Measurements from ENCODE around the gene CYP46A1. TPM values are rescaled to one million over a fixed set of nuclear protein-coding genes. Genes with fewer than 3 reads are reported as not detected.

Gene CYP46A1
- total RNA-seq, 2 experiments from 2014 or later = 0.11 to 0.22 TPM

DNA sequence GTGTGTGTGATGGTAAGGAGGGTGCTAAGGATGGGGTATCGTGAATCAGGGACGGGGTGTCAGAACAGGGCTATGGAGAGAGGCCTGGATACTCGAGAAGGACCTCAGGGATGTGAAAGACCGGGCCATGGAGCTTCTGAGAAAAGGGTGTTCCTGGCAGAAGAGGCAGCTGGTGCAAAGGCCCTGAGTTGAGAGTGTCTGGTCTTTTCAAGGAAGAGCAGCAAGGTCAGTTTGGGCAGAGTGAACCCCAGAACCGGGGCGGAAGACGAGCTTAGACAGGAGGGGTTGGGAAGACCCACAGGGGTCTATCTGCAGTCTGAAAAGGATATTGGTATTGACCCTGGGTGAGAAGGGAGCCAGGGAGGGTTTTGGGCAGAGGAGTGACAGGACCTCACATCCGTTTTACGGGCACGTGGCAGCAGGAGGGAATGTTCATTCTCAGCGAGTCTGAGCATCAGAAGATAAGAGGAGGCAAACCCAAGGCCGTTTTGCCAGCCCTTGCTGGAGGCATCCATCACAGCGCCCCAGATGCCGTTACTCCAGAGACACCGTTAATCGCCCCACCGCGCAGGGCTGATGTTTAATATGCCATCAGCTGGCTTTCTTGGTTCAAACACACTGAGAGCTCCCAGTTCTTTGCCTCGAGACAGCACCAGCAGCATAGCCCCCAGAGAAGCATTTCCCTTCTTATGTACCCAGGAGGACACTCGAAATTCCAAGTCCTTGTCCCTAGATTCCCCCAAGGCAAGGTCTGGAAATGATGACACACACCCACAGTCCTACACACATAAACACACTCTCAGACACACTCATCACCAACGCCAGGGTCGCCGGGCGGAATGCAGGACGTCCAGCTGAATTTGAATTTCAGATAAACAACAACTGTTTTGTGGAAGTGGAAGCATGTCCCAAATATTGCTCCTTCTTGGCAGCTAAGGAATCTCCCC is 67.7 kb downstream of the CYP46A1 start:
- Histone ChIP-seq H3K4me1 (ENCODE audit: insufficient read depth, low read length) (peaks cover 10% of the 10 kb centered on the region), H3K9me3 (ENCODE audit: control insufficient read depth in 1 of 2, insufficient read depth in 1 of 2, low read length in 2 of 2) (peaks cover 0 to 8% of the 10 kb centered on the region in 2 experiments), H3K27ac (ENCODE audit: low read depth in 1 of 2, low read length in 2 of 2) (no peak overlapping the region), H3K27me3 (ENCODE audit: control insufficient read depth in 1 of 2, insufficient read depth in 2 of 2, low read length in 2 of 2) (peaks cover 32 to 48% of the 10 kb centered on the region in 2 experiments), H3K4me3 (ENCODE audit: low read length) (no peak overlapping the region), H3K36me3 (ENCODE audit: insufficient read depth, low read length) (no peaks in the 10 kb centered on the region)
- H3K27me3 Mint-ChIP-seq = peaks cover 36% of the 10 kb centered on the region
- ChIA-PET POLR2A (no interaction called here), CTCF (no interaction called here)
- peaks cover 15% of the 10 kb centered on the region for H3K4me1 Mint-ChIP-seq (ENCODE audit: low read depth)
- intact Hi-C loops (cut with DNase I, micrococcal nuclease) = no loop called here
- no peaks in the 10 kb centered on the region for H3K9me3 Mint-ChIP-seq
- TF ChIP-seq, protein P1, sequence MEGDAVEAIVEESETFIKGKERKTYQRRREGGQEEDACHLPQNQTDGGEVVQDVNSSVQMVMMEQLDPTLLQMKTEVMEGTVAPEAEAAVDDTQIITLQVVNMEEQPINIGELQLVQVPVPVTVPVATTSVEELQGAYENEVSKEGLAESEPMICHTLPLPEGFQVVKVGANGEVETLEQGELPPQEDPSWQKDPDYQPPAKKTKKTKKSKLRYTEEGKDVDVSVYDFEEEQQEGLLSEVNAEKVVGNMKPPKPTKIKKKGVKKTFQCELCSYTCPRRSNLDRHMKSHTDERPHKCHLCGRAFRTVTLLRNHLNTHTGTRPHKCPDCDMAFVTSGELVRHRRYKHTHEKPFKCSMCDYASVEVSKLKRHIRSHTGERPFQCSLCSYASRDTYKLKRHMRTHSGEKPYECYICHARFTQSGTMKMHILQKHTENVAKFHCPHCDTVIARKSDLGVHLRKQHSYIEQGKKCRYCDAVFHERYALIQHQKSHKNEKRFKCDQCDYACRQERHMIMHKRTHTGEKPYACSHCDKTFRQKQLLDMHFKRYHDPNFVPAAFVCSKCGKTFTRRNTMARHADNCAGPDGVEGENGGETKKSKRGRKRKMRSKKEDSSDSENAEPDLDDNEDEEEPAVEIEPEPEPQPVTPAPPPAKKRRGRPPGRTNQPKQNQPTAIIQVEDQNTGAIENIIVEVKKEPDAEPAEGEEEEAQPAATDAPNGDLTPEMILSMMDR (IDR thresholded peaks at IDR 0.05) = no peak
- H3K27ac Mint-ChIP-seq = no peak overlapping the region
- ATAC-seq (ENCODE audit: poor library complexity) = no peak
- no peak overlapping the region for H3K4me3 Mint-ChIP-seq
- no peak for DNase-seq
- no peaks in the 10 kb centered on the region for H3K36me3 Mint-ChIP-seq (ENCODE audit: low read depth)

DNA sequence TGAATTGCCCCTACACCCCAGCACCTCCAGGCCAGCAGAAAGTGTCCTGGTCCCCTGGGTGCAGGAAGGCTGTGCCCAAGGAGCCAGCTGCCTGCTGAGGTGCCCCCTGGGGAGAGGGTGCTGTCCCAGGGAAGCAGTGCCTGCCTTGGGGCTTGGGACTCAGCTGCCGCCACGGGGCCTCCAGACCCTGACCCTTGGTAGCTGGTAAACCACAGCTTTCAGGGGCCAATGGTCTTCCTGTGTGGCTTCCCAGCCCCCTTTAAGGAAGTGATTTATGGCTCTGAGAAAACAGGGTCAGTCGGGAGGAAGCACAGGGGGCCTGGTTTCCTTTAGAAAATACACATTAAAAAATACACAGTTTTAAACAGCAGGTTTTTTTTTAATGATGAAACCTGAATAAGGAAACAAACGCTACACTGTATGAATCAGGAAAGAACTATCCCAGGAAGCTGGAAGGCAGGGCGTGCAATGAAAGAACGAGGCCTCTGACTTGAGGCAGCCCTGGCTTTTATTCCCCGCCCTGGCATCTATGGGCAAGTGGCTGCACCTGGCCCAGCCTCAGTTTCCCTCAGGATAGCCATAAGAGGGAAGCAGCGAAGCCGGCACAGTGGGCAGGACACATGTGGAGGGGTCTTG is 68.5 kb downstream of the CYP46A1 start:
- CTCF ChIA-PET = no interaction called here
- no peak overlapping the region for H3K27ac Mint-ChIP-seq
- H3K36me3 Mint-ChIP-seq (ENCODE audit: low read depth) = no peaks in the 10 kb centered on the region
- no peaks in the 10 kb centered on the region for H3K36me3 ChIP-seq (ENCODE audit: insufficient read depth, low read length)
- H3K27me3 ChIP-seq (ENCODE audit: control insufficient read depth in 1 of 2, insufficient read depth in 2 of 2, low read length in 2 of 2) = peaks cover 32 to 48% of the 10 kb centered on the region in 2 experiments
- TF ChIP-seq, protein P1 (IDR thresholded peaks at IDR 0.05) = no peak
- H3K4me3 ChIP-seq (ENCODE audit: low read length) = no peak overlapping the region
- peaks cover 15% of the 10 kb centered on the region for H3K4me1 Mint-ChIP-seq (ENCODE audit: low read depth)
- intact Hi-C loops (cut with DNase I, micrococcal nuclease) = no loop called here
- POLR2A ChIA-PET = no interaction called here
- ATAC-seq (ENCODE audit: poor library complexity) = no peak
- H3K4me3 Mint-ChIP-seq = no peak overlapping the region
- peaks cover 9% of the 10 kb centered on the region for H3K4me1 ChIP-seq (ENCODE audit: insufficient read depth, low read length)
- peaks cover 0 to 8% of the 10 kb centered on the region in 2 experiments for H3K9me3 ChIP-seq (ENCODE audit: control insufficient read depth in 1 of 2, insufficient read depth in 1 of 2, low read length in 2 of 2)
- no peaks in the 10 kb centered on the region for H3K9me3 Mint-ChIP-seq
- peaks cover 37% of the 10 kb centered on the region for H3K27me3 Mint-ChIP-seq
- H3K27ac ChIP-seq (ENCODE audit: low read depth in 1 of 2, low read length in 2 of 2) = no peak overlapping the region
- no peak for DNase-seq

DNA sequence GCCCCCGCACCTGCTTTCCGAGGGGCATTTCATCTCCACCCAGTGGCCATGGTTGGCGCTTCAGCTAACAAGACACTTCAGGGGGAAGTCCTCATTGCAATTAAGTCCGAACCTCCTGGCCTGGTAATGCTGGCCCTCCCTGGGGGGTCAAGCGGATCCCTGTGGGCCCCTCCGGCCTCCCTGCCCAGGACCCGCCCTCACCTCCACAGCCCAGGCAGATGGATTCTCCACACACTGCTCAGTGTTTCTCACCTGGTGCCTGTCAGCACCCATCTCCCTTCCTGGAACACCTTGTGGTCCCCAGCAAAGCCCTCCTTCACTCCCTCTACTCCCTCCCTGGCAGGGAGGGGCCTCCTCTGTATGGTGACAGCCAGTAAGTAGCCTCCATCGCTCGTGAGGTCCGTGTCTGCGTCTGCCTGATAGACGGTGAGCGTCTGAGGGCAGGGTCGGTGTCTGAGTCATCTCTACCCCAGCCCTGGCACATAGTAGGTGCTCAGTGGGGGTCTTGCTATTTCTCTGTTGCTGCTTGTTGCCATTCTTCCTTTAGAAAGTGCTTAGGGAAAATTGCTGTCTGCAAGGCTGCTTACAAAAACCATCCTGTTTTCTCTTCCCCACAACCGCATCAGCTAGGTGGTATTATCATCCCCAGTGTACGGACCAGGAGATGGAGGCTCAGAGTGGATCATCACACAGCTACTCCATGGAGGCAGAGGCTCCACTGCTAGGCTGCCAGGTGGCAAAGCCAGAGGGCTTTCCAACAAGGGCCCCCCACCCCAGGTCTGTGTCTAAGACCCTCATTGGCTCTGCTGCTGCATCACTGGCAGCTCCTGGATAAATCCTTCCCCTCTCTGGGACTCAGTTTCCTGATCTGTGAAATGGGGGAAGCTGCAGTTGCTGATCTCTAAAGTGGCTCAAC is 69.4 kb downstream of the CYP46A1 start:
- Histone ChIP-seq H3K27me3 (ENCODE audit: control insufficient read depth in 1 of 2, insufficient read depth in 2 of 2, low read length in 2 of 2) (peaks cover 32 to 48% of the 10 kb centered on the region in 2 experiments), H3K4me1 (ENCODE audit: insufficient read depth, low read length) (peaks cover 9% of the 10 kb centered on the region), H3K36me3 (ENCODE audit: insufficient read depth, low read length) (no peaks in the 10 kb centered on the region), H3K27ac (ENCODE audit: low read depth in 1 of 2, low read length in 2 of 2) (no peak overlapping the region), H3K4me3 (ENCODE audit: low read length) (no peak overlapping the region), H3K9me3 (ENCODE audit: control insufficient read depth in 1 of 2, insufficient read depth in 1 of 2, low read length in 2 of 2) (peaks cover 0 to 8% of the 10 kb centered on the region in 2 experiments)
- ChIA-PET POLR2A (no interaction called here), CTCF (no interaction called here)
- H3K27ac Mint-ChIP-seq = no peak overlapping the region
- H3K36me3 Mint-ChIP-seq (ENCODE audit: low read depth) = no peaks in the 10 kb centered on the region
- no peaks in the 10 kb centered on the region for H3K9me3 Mint-ChIP-seq
- peaks cover 15% of the 10 kb centered on the region for H3K4me1 Mint-ChIP-seq (ENCODE audit: low read depth)
- TF ChIP-seq, protein P1 (IDR thresholded peaks at IDR 0.05) = no peak
- H3K27me3 Mint-ChIP-seq = peaks cover 45% of the 10 kb centered on the region
- no peak for DNase-seq
- no peak overlapping the region for H3K4me3 Mint-ChIP-seq
- intact Hi-C loops (cut with DNase I, micrococcal nuclease) = no loop called here
- ATAC-seq (ENCODE audit: poor library complexity) = no peak

Measured in CD4-positive, alpha-beta T cell (primary cell).